GM12872 (cell line): Measurements from ENCODE around the gene HOXB3.

ENCODE experiments used
- TF ChIP-seq, protein P1 (sequence below): IDR thresholded peaks from 3 replicates; pipeline ENCODE4 v1.5.1; 2011; ENCODE audit warnings: low read depth, mild to moderate bottlenecking, low read length, moderate library complexity; ENCODE audit not compliant: insufficient read depth

The HOXB3 gene

GRCh38 chr17:48568499-48569239, 21.4 kb downstream of the HOXB3 start:
- TF ChIP-seq, protein P1, sequence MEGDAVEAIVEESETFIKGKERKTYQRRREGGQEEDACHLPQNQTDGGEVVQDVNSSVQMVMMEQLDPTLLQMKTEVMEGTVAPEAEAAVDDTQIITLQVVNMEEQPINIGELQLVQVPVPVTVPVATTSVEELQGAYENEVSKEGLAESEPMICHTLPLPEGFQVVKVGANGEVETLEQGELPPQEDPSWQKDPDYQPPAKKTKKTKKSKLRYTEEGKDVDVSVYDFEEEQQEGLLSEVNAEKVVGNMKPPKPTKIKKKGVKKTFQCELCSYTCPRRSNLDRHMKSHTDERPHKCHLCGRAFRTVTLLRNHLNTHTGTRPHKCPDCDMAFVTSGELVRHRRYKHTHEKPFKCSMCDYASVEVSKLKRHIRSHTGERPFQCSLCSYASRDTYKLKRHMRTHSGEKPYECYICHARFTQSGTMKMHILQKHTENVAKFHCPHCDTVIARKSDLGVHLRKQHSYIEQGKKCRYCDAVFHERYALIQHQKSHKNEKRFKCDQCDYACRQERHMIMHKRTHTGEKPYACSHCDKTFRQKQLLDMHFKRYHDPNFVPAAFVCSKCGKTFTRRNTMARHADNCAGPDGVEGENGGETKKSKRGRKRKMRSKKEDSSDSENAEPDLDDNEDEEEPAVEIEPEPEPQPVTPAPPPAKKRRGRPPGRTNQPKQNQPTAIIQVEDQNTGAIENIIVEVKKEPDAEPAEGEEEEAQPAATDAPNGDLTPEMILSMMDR = no peak

DNA sequence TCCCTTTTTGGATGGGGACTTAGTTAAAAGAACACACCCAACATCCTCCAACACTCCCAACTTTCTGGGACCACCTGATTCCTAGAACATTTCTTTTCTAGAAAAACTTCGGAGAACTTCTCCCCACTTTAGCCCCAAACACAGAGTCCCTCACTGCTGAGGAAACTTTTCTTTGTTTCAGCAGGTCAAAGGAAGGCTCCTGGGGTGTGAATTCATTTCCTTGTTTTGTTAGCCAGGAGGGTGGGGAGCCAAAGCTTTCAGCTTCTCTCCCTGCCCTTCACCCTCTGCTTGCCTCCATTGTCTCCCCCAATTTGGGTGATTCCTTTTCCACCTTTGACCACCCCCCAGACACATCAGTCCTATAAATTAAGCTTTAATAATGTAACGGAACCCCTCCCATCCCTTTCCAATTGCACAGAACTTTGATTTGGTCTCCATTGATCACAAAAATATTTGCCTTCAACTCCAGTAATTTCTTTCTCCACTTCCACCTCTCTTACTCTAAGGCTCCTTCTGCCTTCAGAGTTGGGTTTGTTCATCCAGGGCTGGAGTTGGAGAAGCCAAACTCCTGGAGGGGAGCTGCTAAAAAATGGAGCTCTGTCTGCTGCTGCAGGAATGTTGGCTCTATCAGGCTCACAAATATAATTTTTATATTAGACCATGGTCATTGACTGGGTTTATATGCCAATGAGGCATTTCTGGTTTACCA, 22.2 kb downstream of the HOXB3 start:
- TF ChIP-seq, protein P1 = no peak

DNA sequence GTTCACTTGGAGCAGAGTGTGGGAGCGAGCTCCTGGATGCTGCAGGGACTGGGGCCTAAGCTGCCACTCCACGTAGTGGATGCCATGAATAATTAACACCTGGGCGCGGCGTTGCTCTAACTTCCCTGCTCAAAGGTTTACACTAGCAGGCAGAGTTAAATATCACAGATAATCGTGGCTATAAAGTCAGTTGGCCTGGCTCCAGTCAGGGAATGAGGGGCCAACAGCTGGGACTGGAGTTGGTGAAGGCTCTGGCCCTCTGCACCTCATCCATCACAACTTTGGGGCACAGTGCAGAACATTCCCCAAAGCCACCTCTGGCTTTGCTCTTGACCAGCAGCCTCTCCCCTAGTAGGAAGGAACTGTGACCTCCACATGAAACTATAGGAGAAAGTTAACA, 22.8 kb downstream of the HOXB3 start:
- TF ChIP-seq, protein P1 = no peak

- TF ChIP-seq, protein P1 = no peak
These were observed 23.3 kb downstream of the HOXB3 start for GRCh38 chr17:48566717-48567116.

- TF ChIP-seq, protein P1 = no peak
These were observed 23.9 kb downstream of the HOXB3 start for GRCh38 chr17:48565925-48566710.

GRCh38 chr17:48565022-48565554, 25.0 kb downstream of the HOXB3 start:
- TF ChIP-seq, protein P1 = no peak

GRCh38 chr17:48564188-48565021, 25.6 kb downstream of the HOXB3 start:
- TF ChIP-seq, protein P1 = no peak
